ENCODE results near the gene TFDP2.
"Not testable (repeated sequence)": the region's sequence is repeated elsewhere in the genome, so short reads cannot be mapped to it uniquely, and the experiment has no call there.

Gene TFDP2

DNA sequence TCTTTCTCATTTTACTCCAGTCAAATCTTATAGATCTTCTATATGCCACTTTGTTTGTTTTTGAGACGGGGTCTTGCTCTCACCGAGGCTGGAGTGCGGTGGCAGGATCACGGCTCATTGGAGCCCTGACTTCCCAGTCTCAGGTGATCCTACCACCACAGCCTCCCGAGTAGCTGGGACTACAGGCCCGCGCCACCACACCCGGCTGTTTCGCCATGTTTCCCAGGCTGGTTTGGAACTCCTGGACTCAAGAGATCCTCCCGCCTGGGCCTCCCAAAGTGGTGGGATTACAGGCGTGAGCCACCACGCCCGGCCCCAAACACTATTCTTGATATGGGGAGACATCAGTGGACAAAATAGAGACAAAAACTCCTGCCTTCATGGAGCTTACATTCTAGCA lies 927 bp upstream of the TFDP2 start:
- H3K4me1 ChIP-seq (ENCODE audit: insufficient read depth, low read length): peaks cover 15% of the 10 kb centered on the region
- H3K36me3 ChIP-seq (ENCODE audit: insufficient read depth, low read length): no peaks in the 10 kb centered on the region
- peak overlapping the region; percentile 68 for H3K4me3 ChIP-seq (ENCODE audit: low read length)
- H3K27me3 ChIP-seq (ENCODE audit: insufficient read depth, low read length): no peaks in the 10 kb centered on the region
- H2AFZ ChIP-seq (ENCODE audit: low read depth, low read length): peak overlapping the region; percentile 93
- H3K9me3 ChIP-seq (ENCODE audit: low read length): no peaks in the 10 kb centered on the region

DNA sequence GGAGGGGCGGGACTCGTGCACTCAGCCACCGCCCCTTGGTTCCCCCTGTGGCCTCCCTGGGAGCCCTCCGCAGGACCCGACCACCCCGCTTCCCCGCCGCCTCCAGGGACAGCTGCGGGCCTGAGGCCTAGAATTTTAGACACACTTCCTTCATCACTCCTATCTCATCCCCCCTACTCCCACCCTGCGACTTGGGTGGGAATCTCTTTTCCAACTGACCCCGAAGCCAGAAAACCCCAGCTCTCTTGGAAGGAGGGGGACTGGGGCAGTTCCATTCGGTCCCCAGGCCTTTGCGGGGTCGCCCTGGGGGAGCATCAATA lies 289 bp upstream of the TFDP2 start:
- H3K36me3 ChIP-seq (ENCODE audit: insufficient read depth, low read length): no peaks in the 10 kb centered on the region
- H3K9me3 ChIP-seq (ENCODE audit: low read length): no peaks in the 10 kb centered on the region
- H3K4me3 ChIP-seq (ENCODE audit: low read length): peak overlapping the region; percentile 68
- H3K27me3 ChIP-seq (ENCODE audit: insufficient read depth, low read length): no peaks in the 10 kb centered on the region
- peak overlapping the region; percentile 93 for H2AFZ ChIP-seq (ENCODE audit: low read depth, low read length)
- peaks cover 15% of the 10 kb centered on the region for H3K4me1 ChIP-seq (ENCODE audit: insufficient read depth, low read length)

DNA sequence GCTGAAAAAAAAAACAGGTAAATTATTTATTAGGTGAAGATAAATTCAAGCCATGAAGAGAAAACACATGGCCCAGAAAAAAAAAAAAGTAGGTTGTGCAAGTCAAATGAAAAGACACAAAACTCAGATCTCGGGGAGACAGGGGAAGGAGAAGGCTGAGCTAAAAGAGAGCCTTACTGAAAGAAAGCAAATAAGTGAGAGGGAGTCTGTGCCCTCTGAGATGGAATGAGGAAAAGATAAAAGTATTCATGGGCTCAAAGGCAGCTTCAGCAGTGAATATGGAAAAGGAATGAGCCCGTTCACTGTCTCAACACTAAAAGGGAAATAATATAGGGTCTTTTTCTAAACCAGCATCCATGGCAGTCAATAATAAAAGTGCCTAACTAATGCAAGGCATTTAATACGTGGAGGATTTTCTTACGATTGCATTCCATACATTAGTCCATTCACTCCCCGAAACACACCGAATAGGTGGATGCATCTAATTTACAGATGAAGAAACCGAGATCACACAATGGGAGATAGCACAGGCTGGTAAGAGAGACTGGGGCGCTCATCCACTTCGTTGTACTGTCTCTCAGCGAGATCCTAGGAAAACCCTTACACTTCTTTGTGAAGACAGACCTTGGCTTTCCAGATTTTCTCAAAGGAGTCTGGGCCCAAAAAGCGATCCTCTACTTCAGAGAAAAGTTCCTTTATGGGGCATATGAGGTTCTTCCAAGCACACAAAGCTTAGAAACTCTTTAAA lies 1.1 kb downstream of the TFDP2 start:
- Histone ChIP-seq H3K4me1 (ENCODE audit: insufficient read depth, low read length) (peaks cover 15% of the 10 kb centered on the region), H3K27me3 (ENCODE audit: insufficient read depth, low read length) (no peaks in the 10 kb centered on the region), H3K4me3 (ENCODE audit: low read length) (peak overlapping the region; percentile 68), H3K36me3 (ENCODE audit: insufficient read depth, low read length) (no peaks in the 10 kb centered on the region), H2AFZ (ENCODE audit: low read depth, low read length) (peak overlapping the region; percentile 93), H3K9me3 (ENCODE audit: low read length) (no peaks in the 10 kb centered on the region)

DNA sequence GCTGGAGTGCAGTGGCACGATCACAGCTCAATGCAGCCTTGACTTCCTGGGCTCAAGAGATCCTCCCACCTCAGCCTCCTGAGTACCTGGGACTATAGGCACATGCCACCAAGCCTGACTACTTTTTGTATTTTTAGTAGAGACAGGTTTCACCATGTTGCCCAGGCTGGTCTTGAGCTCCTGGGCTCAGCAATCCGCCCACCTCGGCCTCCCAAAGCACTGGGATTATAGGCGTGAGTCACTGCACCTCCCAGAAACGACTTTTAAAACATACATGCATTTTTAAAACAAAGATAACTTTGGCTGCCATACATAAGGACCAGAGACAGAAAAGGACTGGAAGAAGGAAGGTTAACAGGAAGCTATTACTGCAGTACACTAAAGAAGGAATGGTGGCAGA lies 4.8 kb downstream of the TFDP2 start:
- H3K4me3 ChIP-seq (ENCODE audit: low read length); H3K36me3 ChIP-seq (ENCODE audit: insufficient read depth, low read length); H3K9me3 ChIP-seq (ENCODE audit: low read length); H3K27me3 ChIP-seq (ENCODE audit: insufficient read depth, low read length); H2AFZ ChIP-seq (ENCODE audit: low read depth, low read length): not testable (repeated sequence)
- peaks cover 10% of the 10 kb centered on the region for H3K4me1 ChIP-seq (ENCODE audit: insufficient read depth, low read length)

DNA sequence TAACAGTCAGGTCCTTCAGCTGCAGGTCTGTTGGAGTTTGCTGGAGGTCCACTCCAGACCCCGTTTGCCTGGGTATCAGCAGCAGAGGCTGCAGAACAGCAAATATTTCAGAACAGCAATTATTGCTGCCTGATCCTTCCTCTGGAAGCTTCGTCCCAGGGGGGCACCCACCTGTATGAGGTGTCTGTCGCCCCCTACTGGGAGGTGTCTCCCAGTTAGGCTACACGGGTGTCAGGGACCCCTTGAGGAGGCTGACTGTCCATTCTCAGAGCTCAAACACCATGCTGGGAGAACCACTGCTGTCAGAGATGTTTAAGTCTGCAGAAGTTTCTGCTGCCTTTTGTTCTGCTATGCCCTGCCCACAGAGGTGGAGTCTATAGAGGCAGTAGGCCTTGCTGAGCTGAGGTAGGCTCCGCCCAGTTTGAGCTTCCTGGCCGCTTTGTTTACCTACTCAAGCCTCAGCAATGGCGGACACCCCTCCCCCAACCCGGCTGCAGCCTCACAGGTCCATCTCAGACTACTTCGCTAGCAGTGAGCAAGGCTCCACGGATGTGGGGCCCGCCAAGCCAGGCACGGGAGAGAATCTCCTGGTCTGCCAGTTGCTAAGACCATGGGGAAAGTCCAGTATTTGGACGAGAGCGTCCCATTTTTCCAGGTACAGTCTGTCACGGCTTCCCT lies 8.6 kb downstream of the TFDP2 start:
- H3K36me3 ChIP-seq (ENCODE audit: insufficient read depth, low read length); H3K4me3 ChIP-seq (ENCODE audit: low read length); H3K4me1 ChIP-seq (ENCODE audit: insufficient read depth, low read length); H3K27me3 ChIP-seq (ENCODE audit: insufficient read depth, low read length); H3K9me3 ChIP-seq (ENCODE audit: low read length); H2AFZ ChIP-seq (ENCODE audit: low read depth, low read length): not testable (repeated sequence)

DNA sequence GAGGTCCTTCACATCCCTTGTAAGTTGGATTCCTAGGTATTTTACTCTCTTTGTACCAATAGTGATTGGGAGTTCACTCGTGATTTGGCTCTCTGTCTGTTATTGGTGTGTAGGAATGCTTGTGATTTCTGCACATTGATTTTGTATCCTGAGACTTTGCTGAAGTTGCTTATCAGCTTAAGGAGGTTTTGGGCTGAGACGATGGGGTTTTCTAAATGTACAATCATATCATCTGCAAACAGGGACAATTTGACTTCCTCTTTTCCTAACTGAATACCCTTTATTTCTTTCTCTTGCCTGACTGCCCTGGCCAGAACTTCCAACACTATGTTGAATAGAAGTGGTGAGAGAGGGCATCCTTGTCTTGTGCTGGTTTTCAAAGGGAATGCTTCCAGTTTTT lies 12.3 kb downstream of the TFDP2 start:
- H3K4me3 ChIP-seq (ENCODE audit: low read length); H3K4me1 ChIP-seq (ENCODE audit: insufficient read depth, low read length); H2AFZ ChIP-seq (ENCODE audit: low read depth, low read length); H3K36me3 ChIP-seq (ENCODE audit: insufficient read depth, low read length); H3K9me3 ChIP-seq (ENCODE audit: low read length); H3K27me3 ChIP-seq (ENCODE audit: insufficient read depth, low read length): not testable (repeated sequence)

DNA sequence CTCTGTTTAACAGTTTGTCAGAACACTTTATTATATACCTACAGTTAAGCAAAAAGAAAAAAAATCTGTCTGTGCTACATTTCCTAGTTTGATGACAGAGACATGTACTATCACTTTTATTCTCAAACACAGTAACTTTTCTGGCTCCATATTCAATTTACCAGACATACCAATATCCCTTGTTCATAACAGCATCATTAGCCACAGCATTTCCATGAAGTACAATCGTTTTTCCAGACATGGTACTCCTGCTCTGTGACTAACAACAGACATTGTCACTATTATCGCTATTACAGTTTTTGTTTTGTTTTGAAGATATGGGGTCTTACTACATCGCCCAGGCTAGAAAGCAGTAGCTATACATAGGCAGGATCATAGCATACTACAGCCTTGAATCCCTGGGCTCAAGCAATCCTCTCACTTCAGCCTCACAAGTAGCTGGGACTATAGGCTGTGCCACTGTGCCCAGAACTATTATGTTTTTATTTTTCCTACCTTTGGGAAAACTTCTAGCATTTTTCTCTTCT lies 14.5 kb downstream of the TFDP2 start:
- Histone ChIP-seq H3K27me3 (ENCODE audit: insufficient read depth, low read length) (no peaks in the 10 kb centered on the region), H3K4me1 (ENCODE audit: insufficient read depth, low read length) (no peaks in the 10 kb centered on the region), H3K9me3 (ENCODE audit: low read length) (peaks cover 2% of the 10 kb centered on the region), H3K4me3 (ENCODE audit: low read length) (no peak overlapping the region), H3K36me3 (ENCODE audit: insufficient read depth, low read length) (peaks cover 3% of the 10 kb centered on the region), H2AFZ (ENCODE audit: low read depth, low read length) (no peak overlapping the region)

DNA sequence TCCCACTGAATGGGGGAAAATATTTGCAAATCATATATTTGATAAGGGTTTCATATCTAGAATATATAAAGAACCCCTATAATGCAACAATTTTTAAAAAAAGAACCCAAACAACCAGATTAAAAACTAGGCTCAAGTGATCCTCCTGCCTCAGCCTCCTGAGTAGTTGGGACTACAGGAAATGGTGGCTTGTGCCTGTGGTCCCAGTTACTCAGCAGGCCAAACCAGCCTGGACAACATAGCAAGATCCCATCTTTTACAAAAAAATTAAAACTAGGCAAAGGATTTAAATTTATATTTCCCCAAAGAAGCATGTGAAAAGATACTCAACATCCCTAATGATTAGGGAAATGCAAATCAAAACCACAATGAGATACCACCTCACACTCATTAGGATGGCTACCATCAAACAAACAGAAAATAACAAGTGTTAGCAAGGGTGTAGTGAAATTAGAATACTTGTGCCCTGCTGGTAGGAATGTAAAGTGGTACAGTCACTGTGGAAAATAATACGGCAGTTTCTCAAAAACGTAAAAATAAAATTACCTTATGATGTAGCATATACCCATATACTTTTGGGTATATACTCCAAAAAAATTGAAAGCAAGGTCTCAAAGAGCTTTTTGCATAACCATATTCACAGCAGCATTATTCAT lies 19.7 kb downstream of the TFDP2 start:
- H3K4me3 ChIP-seq (ENCODE audit: low read length): no peak overlapping the region
- peaks cover 3% of the 10 kb centered on the region for H3K36me3 ChIP-seq (ENCODE audit: insufficient read depth, low read length)
- H3K27me3 ChIP-seq (ENCODE audit: insufficient read depth, low read length): no peaks in the 10 kb centered on the region
- H3K4me1 ChIP-seq (ENCODE audit: insufficient read depth, low read length): no peaks in the 10 kb centered on the region
- H3K9me3 ChIP-seq (ENCODE audit: low read length): peaks cover 2% of the 10 kb centered on the region
- H2AFZ ChIP-seq (ENCODE audit: low read depth, low read length): no peak overlapping the region

DNA sequence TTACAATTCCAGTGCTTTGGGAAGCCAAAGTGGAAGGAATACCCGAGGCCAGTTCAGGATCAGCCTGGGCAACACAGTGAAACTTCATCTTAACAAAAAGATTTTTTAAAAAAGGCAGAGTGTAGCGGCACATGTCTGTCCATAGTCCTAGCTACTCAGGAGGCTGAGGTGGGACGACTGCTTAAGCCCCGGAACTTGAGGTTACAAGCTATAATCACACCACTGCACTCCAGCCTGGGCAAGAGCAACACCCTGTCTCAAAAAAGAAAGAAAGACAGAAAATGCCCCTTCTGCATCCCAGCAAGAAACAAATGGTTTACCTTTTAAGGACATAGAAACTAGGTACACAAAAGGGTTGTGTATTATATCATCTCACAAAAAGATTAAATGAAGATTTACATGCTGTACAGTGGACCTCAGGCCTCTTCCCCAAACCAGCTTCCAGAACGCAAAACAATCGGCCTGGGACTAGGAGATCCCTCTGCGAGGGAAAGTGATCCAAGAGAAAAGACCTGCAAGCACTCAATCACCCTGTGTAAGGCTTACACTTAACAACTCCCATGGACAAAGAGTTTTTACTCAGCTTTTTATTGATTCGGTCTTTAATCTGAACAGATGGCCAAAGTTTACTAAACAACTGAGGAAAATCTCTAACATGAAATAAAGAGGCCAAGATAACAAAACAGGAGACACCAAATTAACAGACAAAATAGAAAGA lies 21.2 kb downstream of the TFDP2 start:
- no peaks in the 10 kb centered on the region for H3K4me1 ChIP-seq (ENCODE audit: insufficient read depth, low read length)
- H3K36me3 ChIP-seq (ENCODE audit: insufficient read depth, low read length): peaks cover 3% of the 10 kb centered on the region
- H2AFZ ChIP-seq (ENCODE audit: low read depth, low read length): no peak overlapping the region
- H3K4me3 ChIP-seq (ENCODE audit: low read length): no peak overlapping the region
- no peaks in the 10 kb centered on the region for H3K27me3 ChIP-seq (ENCODE audit: insufficient read depth, low read length)
- H3K9me3 ChIP-seq (ENCODE audit: low read length): peaks cover under 1% of the 10 kb centered on the region

DNA sequence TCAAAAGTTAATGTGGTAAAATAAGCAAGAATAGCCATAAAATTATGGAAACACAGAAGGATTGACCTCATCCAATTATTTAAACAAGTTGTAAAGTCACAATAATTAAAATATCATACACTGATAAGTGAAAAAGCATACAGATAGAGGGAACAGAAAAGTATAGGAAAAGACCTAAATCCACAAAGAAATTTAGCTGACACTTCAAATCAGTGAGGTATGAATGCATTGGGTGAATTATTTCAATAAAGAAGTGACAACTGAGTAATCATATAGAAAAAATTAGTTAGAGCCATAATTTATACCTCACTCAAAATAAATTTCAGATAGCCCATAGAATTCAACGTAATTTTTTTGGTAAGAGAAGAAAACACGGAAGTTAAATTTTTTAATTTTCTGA lies 25.1 kb downstream of the TFDP2 start:
- Histone ChIP-seq H3K4me3 (ENCODE audit: low read length) (no peak overlapping the region), H3K27me3 (ENCODE audit: insufficient read depth, low read length) (no peaks in the 10 kb centered on the region), H2AFZ (ENCODE audit: low read depth, low read length) (no peak overlapping the region), H3K9me3 (ENCODE audit: low read length) (no peaks in the 10 kb centered on the region), H3K36me3 (ENCODE audit: insufficient read depth, low read length) (no peaks in the 10 kb centered on the region), H3K4me1 (ENCODE audit: insufficient read depth, low read length) (no peaks in the 10 kb centered on the region)

DNA sequence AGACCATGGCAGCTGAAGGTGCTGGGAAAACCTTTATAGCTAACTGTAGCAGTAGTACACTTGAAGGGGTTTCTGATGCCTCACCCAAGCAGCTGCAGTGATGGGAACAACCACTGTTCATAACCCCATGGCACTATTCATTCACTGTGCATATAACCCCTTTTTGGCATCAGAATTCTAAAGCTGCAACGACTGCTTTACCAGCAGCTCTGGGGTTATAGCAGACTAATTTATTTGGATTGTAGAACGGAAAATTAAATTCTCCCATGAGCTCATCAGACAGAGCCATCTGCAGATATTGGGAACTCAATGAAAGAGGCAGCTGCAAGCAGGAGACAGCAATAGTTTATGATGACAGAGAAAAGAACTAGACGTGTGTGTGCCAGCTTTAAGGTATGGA lies 28.6 kb downstream of the TFDP2 start:
- no peaks in the 10 kb centered on the region for H3K27me3 ChIP-seq (ENCODE audit: insufficient read depth, low read length)
- no peaks in the 10 kb centered on the region for H3K36me3 ChIP-seq (ENCODE audit: insufficient read depth, low read length)
- no peaks in the 10 kb centered on the region for H3K9me3 ChIP-seq (ENCODE audit: low read length)
- no peak overlapping the region for H2AFZ ChIP-seq (ENCODE audit: low read depth, low read length)
- H3K4me3 ChIP-seq (ENCODE audit: low read length): no peak overlapping the region
- no peaks in the 10 kb centered on the region for H3K4me1 ChIP-seq (ENCODE audit: insufficient read depth, low read length)

DNA sequence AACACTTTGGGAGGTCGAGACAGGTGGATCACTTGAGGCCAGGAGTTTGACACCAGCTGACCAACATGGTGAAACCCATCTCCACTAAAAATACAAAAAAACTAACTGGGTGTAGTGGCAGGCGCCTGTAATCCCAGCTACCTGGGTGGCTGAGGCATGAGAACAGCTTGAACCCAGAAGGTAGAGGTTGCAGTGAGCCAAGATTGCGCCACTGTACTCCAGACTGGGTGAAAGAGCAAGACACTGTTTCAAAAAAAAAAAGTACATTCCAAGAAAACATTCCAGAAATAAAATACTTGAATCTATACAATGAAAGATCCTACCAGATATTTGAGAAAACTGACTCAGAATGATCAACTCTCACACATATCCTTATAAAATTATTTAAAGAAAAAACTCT lies 30.4 kb downstream of the TFDP2 start:
- Histone ChIP-seq H3K4me3 (ENCODE audit: low read length) (no peak overlapping the region), H3K27me3 (ENCODE audit: insufficient read depth, low read length) (no peaks in the 10 kb centered on the region), H3K36me3 (ENCODE audit: insufficient read depth, low read length) (no peaks in the 10 kb centered on the region), H3K4me1 (ENCODE audit: insufficient read depth, low read length) (no peaks in the 10 kb centered on the region), H3K9me3 (ENCODE audit: low read length) (no peaks in the 10 kb centered on the region), H2AFZ (ENCODE audit: low read depth, low read length) (no peak overlapping the region)
